HEK293 (cell line): Measurements from ENCODE around the gene ZDHHC8.

ENCODE experiments used
- CTCF ChIA-PET: fragments of 350-600 bp; formaldehyde crosslinking; extraction: SDS; loops from one replicate; lab custom pipeline; 2021; ENCODE audit warnings: antibody characterized with exemption; lab: Yijun Ruan, JAX
- POLR2A ChIA-PET: fragments of 300-600 bp; formaldehyde crosslinking; extraction: SDS; loops from one replicate; lab custom pipeline; 2020; ENCODE audit warnings: antibody characterized with exemption, inconsistent platforms; lab: Yijun Ruan, JAX
- H3K27ac ChIP-seq: fragments of 200-500 bp; sonication (Bioruptor generic); 2 replicates; pipeline ENCODE4 v1.5.1; 2014; ENCODE audit warnings: low read depth, low read length, control low read depth, inconsistent platforms; ENCODE audit errors: extremely low read depth
- H3K36me3 ChIP-seq, 2 experiments: fragments of 200-500 bp in 1 of 2; sonication (Bioruptor generic) in 1 of 2; 1 replicate in 1 of 2; 2 replicates in 1 of 2; pipeline ENCODE4 v1.5.1; 2014 to 2017; ENCODE audit warnings: inconsistent platforms in 2 of 2, low read length in 2 of 2; ENCODE audit not compliant: control insufficient read depth in 2 of 2, insufficient read depth in 1 of 2
- H3K4me1 ChIP-seq: fragments of 200-500 bp; sonication (Bioruptor generic); 2 replicates; pipeline ENCODE4 v1.5.1; 2014; ENCODE audit warnings: mild to moderate bottlenecking, low read length, inconsistent platforms; ENCODE audit not compliant: control insufficient read depth, insufficient read depth
- H3K4me3 ChIP-seq: 2 replicates; pipeline ENCODE4 v1.5.1; 2011; ENCODE audit warnings: low read depth, mild to moderate bottlenecking, control low read depth, low read length, moderate library complexity
- H3K9me3 ChIP-seq: fragments of 200-500 bp; sonication (Bioruptor generic); 2 replicates; pipeline ENCODE4 v1.5.1; 2014; ENCODE audit warnings: low read depth, low read length, inconsistent platforms; ENCODE audit not compliant: control insufficient read depth, insufficient read depth
- GLIS2 ChIP-seq: fragments of 450-650 bp; formaldehyde crosslinking; IDR thresholded peaks from 2 replicates; pipeline ENCODE4 v1.5.1; 2016; ENCODE audit warnings: missing biosample characterization, missing genetic modification characterization
- PRDM1 ChIP-seq: fragments of 450-650 bp; formaldehyde crosslinking; IDR thresholded peaks from 2 replicates; pipeline ENCODE4; 2016; ENCODE audit warnings: missing biosample characterization, missing genetic modification characterization
- RBAK ChIP-seq: fragments of 450-650 bp; formaldehyde crosslinking; IDR thresholded peaks from 2 replicates; pipeline ENCODE4 v1.5.1; 2016; ENCODE audit warnings: missing biosample characterization, missing genetic modification characterization
- ZBTB48 ChIP-seq: fragments of 450-650 bp; formaldehyde crosslinking; IDR thresholded peaks from 2 replicates; pipeline ENCODE4 v1.5.1; 2016; ENCODE audit warnings: missing biosample characterization, missing genetic modification characterization
- ZFP37 ChIP-seq: fragments of 450-650 bp; formaldehyde crosslinking; IDR thresholded peaks from 2 replicates; pipeline ENCODE4 v1.5.1; 2016; ENCODE audit warnings: missing biosample characterization, missing genetic modification characterization
- ZIC2 ChIP-seq: fragments of 450-650 bp; formaldehyde crosslinking; IDR thresholded peaks from 2 replicates; pipeline ENCODE4 v1.5.1; 2016; ENCODE audit warnings: missing biosample characterization, missing genetic modification characterization
- ZNF121 ChIP-seq: fragments of 450-650 bp; formaldehyde crosslinking; IDR thresholded peaks from 2 replicates; pipeline ENCODE4 v1.5.1; 2016; ENCODE audit warnings: missing biosample characterization, missing genetic modification characterization
- ZNF133 ChIP-seq: fragments of 450-650 bp; formaldehyde crosslinking; IDR thresholded peaks from 2 replicates; pipeline ENCODE4 v1.5.1; 2016; ENCODE audit warnings: missing biosample characterization, missing genetic modification characterization
- ZNF175 ChIP-seq: fragments of 450-650 bp; formaldehyde crosslinking; IDR thresholded peaks from 2 replicates; pipeline ENCODE4 v1.5.1; 2016; ENCODE audit warnings: missing biosample characterization, missing genetic modification characterization
- ZNF223 ChIP-seq: fragments of 450-650 bp; formaldehyde crosslinking; IDR thresholded peaks from 2 replicates; pipeline ENCODE4 v1.5.1; 2016; ENCODE audit warnings: missing biosample characterization, missing genetic modification characterization
- ZNF341 ChIP-seq: fragments of 450-650 bp; formaldehyde crosslinking; IDR thresholded peaks from 2 replicates; pipeline ENCODE4; 2016; ENCODE audit warnings: low read depth, missing biosample characterization, missing genetic modification characterization
- ZNF391 ChIP-seq: fragments of 450-650 bp; formaldehyde crosslinking; IDR thresholded peaks from 2 replicates; pipeline ENCODE4 v1.5.1; 2016; ENCODE audit warnings: low read depth, missing biosample characterization, missing genetic modification characterization, borderline replicate concordance
- ZNF404 ChIP-seq: fragments of 450-650 bp; formaldehyde crosslinking; IDR thresholded peaks from 2 replicates; pipeline ENCODE4 v1.5.1; 2017; ENCODE audit warnings: missing biosample characterization, missing genetic modification characterization
- ZNF433 ChIP-seq: fragments of 450-650 bp; formaldehyde crosslinking; IDR thresholded peaks from 2 replicates; pipeline ENCODE4 v1.5.1; 2016; ENCODE audit warnings: missing biosample characterization, missing genetic modification characterization, low read depth
- ZNF514 ChIP-seq: fragments of 450-650 bp; formaldehyde crosslinking; IDR thresholded peaks from 2 replicates; pipeline ENCODE4 v1.5.1; 2016; ENCODE audit warnings: missing biosample characterization, missing genetic modification characterization
- ZNF596 ChIP-seq: fragments of 450-650 bp; IDR thresholded peaks from 2 replicates; pipeline ENCODE4 v1.5.0; 2018; ENCODE audit warnings: missing biosample characterization, mild to moderate bottlenecking, missing genetic modification characterization, moderate library complexity
- ZNF623 ChIP-seq: fragments of 450-650 bp; formaldehyde crosslinking; IDR thresholded peaks from 2 replicates; pipeline ENCODE4 v1.5.1; 2016; ENCODE audit warnings: missing biosample characterization, missing genetic modification characterization
- ZNF777 ChIP-seq: fragments of 450-650 bp; formaldehyde crosslinking; IDR thresholded peaks from 2 replicates; pipeline ENCODE4 v1.5.1; 2017; ENCODE audit warnings: missing biosample characterization, missing genetic modification characterization, borderline replicate concordance
- ZNF843 ChIP-seq: fragments of 450-650 bp; formaldehyde crosslinking; IDR thresholded peaks from 2 replicates; pipeline ENCODE4 v1.5.1; 2016; ENCODE audit warnings: missing biosample characterization, missing genetic modification characterization
- TF ChIP-seq, protein P1 (sequence below): fragments of 450-650 bp; formaldehyde crosslinking; IDR thresholded peaks from 2 replicates; pipeline ENCODE4 v1.5.1; 2016; ENCODE audit warnings: missing biosample characterization, missing genetic modification characterization, borderline replicate concordance
- TF ChIP-seq, protein P2 (sequence below): fragments of 450-650 bp; formaldehyde crosslinking; IDR thresholded peaks from 2 replicates; pipeline ENCODE4 v1.5.1; 2016; ENCODE audit warnings: missing biosample characterization, missing genetic modification characterization

Gene ZDHHC8

DNA sequence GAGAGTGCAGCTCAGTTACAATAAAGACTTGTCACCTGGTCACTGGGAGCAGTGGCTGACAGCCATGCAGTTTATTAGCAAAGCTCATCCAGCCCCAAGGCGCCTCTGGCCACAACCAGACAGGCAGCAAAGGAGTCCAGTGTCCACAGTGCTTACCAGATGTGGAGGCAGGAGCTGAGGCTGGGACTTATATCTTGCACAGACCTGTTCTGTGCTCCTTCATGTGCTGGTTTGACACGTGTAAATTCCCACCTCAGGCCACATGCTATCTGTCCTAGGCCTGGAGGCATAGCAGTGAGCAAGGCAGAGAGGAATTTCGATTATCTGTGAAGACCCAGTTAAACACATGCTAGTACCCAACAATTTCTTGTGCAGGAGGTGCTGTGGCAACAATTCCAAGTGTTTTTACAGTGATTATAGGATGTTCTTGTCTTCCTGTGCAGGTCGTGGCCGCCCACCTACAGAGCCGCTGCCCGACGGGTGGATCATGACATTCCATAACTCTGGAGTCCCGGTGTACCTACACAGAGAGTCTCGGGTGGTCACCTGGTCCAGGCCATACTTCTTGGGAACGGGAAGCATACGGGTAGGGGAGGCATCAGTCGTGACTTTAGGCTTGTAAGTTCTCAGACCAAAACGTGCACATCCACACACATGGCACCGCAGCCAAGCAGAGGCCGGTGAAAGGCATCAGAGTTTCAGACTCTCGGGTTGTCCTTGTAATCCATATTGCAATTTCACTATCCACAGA is 42.2 kb upstream of the ZDHHC8 start:
- POLR2A ChIA-PET: no interaction called here
- no peak overlapping the region for H3K27ac ChIP-seq
- CTCF ChIA-PET: no interaction called here

DNA sequence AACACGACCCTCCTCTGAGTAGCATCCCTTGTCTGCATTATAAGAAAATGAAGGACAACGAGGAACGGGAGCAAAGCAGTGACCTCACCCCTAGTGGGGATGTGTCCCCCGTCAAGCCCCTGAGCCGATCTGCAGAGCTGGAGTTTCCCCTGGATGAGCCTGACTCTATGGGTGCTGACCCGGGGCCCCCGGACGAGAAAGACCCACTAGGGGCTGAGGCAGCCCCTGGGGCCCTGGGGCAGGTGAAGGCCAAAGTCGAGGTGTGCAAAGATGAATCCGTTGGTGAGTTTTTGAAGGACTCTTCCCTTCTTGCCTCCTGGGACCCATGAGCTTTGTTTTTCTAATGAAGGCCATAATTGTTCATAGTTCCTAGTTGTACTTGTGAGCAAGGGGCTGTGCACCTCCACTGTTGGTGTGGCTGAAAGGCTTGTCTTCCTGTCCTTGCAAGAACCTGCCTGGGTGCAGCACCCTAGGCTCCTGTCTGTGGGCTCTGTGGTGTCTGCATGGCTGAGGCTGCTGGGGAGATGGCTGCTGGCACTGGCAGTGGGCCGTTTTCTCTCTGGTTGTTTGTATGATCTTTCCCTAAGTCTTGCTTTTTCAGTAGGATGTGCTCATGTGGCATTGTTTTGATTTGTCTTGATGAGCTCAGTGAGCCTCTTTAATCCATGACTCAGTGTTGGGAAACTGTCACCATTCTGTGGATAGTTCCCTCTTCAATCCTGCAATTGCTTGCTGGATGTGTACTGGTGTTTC is 41.5 kb upstream of the ZDHHC8 start:
- H3K4me3 ChIP-seq: no peak overlapping the region
- no peaks in the 10 kb centered on the region for H3K9me3 ChIP-seq
- TF ChIP-seq ZNF514 (tag by site-specific recombination) (no peak), ZNF121 (tag by site-specific recombination) (no peak), ZNF391 (tag by site-specific recombination) (no peak), ZNF404 (tag by site-specific recombination) (no peak), ZNF623 (tag by site-specific recombination) (no peak), ZFP37 (tag by site-specific recombination) (no peak), RBAK (no peak), ZIC2 (tag by site-specific recombination) (no peak), ZNF596 (tag by site-specific recombination) (no peak), GLIS2 (tag by site-specific recombination) (no peak), ZNF341 (tag by site-specific recombination) (no peak), ZNF777 (tag by site-specific recombination) (no peak), ZNF133 (no peak), ZNF223 (no peak), PRDM1 (tag by site-specific recombination) (no peak), ZNF433 (tag by site-specific recombination) (no peak), ZNF843 (tag by site-specific recombination) (no peak), ZNF175 (tag by site-specific recombination) (no peak)
- TF ChIP-seq, protein P1, sequence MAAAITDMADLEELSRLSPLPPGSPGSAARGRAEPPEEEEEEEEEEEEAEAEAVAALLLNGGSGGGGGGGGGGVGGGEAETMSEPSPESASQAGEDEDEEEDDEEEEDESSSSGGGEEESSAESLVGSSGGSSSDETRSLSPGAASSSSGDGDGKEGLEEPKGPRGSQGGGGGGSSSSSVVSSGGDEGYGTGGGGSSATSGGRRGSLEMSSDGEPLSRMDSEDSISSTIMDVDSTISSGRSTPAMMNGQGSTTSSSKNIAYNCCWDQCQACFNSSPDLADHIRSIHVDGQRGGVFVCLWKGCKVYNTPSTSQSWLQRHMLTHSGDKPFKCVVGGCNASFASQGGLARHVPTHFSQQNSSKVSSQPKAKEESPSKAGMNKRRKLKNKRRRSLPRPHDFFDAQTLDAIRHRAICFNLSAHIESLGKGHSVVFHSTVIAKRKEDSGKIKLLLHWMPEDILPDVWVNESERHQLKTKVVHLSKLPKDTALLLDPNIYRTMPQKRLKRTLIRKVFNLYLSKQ: no peak
- H3K36me3 ChIP-seq: peaks cover 51 to 100% of the 10 kb centered on the region in 2 experiments
- no peaks in the 10 kb centered on the region for H3K4me1 ChIP-seq
- H3K27ac ChIP-seq: no peak overlapping the region
- ChIA-PET CTCF (no interaction called here), POLR2A (no interaction called here)

More for the DNA sequence above, 42.2 kb upstream of the ZDHHC8 start:
- H3K36me3 ChIP-seq: peaks cover 48 to 99% of the 10 kb centered on the region in 2 experiments
- H3K9me3 ChIP-seq: no peaks in the 10 kb centered on the region
- no peak overlapping the region for H3K4me3 ChIP-seq
- no peak for TF ChIP-seq ZBTB48 (tag by site-specific recombination)
- TF ChIP-seq, protein P2, sequence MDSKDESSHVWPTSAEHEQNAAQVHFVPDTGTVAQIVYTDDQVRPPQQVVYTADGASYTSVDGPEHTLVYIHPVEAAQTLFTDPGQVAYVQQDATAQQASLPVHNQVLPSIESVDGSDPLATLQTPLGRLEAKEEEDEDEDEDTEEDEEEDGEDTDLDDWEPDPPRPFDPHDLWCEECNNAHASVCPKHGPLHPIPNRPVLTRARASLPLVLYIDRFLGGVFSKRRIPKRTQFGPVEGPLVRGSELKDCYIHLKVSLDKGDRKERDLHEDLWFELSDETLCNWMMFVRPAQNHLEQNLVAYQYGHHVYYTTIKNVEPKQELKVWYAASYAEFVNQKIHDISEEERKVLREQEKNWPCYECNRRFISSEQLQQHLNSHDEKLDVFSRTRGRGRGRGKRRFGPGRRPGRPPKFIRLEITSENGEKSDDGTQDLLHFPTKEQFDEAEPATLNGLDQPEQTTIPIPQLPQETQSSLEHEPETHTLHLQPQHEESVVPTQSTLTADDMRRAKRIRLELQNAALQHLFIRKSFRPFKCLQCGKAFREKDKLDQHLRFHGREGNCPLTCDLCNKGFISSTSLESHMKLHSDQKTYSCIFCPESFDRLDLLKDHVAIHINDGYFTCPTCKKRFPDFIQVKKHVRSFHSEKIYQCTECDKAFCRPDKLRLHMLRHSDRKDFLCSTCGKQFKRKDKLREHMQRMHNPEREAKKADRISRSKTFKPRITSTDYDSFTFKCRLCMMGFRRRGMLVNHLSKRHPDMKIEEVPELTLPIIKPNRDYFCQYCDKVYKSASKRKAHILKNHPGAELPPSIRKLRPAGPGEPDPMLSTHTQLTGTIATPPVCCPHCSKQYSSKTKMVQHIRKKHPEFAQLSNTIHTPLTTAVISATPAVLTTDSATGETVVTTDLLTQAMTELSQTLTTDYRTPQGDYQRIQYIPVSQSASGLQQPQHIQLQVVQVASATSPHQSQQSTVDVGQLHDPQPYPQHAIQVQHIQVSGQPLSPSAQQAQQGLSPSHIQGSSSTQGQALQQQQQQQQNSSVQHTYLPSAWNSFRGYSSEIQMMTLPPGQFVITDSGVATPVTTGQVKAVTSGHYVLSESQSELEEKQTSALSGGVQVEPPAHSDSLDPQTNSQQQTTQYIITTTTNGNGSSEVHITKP (tag by site-specific recombination): no peak
- no peaks in the 10 kb centered on the region for H3K4me1 ChIP-seq
